T-helper 9 cell (primary cell): ENCODE measurements around the gene MAP3K3.

Experiments used
- DNase-seq: peaks from one replicate; pipeline ENCODE4 v3.0.0-alpha.2; 2020

MAP3K3 gene

DNA sequence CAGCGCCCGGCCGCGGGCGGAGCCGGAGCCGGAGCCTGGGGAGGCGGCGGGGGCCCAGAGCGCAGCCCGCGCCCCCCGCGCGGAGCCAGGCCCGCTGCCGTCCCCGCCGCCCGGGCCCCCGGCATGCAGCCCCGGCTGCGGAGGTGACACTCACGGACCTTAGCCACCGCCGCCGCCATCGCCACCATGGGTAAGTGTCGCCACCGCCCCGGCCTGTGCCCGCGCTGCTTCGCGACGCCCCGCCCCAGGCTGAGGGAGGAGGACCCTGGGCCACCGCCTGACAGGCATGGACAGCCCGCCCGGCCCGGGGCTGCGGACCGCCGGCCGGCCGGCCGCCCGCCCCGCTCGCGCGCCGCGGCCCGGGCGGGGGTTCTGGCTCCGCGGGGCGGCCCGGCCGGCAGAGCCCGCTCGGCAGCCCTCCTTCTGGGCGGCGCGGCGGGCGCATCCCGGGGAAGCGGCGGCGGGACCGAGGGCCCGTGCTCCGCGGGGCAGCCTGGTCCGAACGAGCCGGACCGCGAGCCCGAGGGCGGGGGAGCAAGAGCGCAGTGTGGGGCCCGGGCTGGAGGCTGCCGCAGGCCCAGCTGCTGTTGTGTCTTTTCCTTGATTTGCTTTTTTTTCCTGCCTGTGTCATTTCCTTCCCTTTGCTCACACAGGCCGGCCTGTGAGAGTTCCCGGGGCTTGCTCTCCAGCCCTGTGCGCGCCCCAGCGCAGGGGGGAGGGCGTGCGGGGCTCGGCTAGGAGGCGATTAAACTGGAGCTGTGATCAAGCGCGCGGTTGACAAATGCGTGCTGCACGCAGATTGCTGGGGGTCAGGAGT is 565 bp downstream of the MAP3K3 start:
- peak; percentile 45 for DNase-seq

- no peak for DNase-seq
Observed at GRCh38 chr17:63623786-63624530, 1.7 kb downstream of the MAP3K3 start.

GRCh38 chr17:63624531-63624880 is 2.3 kb downstream of the MAP3K3 start:
- no peak for DNase-seq

DNA sequence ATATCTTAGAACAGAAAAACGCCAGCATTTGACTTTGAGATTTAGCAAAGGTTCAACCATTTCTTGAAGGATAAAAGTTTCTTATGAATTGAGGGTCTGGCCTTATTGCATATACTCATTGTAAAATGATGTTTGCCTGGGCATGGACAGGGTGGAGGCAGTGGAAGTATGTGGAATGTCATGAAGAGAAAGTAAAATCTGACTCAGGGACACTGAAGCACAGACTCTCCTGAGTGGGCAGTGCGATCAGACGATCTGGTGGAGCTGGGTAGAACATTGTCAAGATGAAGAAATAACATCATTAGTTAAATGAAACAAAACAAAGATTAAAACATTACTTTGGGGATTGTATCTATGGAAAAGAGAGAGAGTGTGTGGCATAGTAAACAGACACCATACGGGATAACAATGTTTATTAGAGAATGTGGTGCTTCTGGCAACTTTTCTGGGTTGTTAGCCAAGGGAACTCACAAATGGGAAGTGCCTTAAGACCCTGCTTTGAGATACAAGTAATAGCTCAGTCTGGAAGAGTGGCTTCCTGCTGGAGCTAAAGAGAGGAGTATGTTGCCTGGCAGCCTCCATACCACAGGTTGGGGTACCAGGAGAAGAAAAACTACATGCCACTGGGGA is 4.4 kb downstream of the MAP3K3 start:
- DNase-seq, result no peak

DNA sequence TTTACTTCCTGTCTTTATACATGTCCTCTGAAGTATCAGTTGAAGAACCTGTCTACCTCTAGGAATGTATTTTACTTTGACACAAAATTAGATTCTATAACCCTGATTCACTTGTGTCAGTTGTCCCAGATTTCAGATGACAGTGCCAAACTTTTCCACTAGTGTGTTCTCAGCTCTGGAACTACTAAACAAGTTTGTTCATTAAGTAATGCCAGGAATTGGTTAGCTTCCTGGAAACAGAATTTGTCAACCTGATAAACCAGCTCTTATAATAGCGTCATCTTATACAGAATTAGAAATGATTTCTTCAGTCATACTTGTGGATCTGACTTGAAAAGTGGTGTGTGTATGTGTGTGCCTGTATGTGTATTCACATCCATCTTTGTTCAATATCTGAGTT is 7.4 kb downstream of the MAP3K3 start:
- DNase-seq, result no peak

GRCh38 chr17:63631062-63631461 is 8.8 kb downstream of the MAP3K3 start:
- no peak for DNase-seq

DNA sequence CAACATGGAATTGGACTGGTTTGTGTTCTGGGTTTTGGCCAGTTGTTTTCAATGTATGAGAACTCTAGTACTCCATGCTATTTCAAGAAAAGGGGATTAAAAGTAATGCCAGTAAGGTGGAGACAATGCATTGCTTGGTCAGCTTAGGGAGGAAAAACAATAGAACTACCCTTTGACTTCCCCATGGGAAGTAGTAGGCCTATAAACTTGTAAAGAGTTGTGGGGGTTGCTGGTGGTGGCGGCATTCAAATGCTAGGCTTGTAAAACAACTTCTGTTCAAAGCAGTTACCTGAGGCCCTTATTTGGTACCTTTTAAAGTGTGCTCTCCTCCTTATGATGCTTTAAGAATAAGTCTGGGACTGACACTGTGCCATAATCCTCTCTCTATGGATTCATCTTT is 9.4 kb downstream of the MAP3K3 start:
- DNase-seq, result no peak

- no peak for DNase-seq
Observed at GRCh38 chr17:63633742-63634141, 11.5 kb downstream of the MAP3K3 start.

DNA sequence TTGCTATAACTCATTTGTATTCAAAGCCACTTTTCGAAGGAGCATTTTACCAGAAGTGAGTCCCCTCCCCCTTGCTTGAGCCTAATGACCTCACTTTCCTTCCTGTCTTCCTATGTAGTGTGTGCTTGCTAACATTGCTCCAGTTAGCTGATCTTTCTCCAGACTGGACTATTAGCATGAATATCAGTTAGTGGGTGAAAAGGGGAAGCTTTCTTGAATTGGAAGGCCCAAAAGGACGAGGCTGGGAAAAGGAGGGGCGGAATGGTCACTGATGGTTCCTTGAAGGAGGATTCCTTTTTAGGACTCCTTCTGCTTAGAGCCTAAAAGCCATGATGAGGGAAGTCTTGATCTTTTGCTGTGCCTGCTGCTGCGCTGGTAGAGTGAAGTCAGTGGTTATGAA is 11.9 kb downstream of the MAP3K3 start:
- DNase-seq, result no peak

GRCh38 chr17:63634816-63635215 is 12.6 kb downstream of the MAP3K3 start:
- no peak for DNase-seq

DNA sequence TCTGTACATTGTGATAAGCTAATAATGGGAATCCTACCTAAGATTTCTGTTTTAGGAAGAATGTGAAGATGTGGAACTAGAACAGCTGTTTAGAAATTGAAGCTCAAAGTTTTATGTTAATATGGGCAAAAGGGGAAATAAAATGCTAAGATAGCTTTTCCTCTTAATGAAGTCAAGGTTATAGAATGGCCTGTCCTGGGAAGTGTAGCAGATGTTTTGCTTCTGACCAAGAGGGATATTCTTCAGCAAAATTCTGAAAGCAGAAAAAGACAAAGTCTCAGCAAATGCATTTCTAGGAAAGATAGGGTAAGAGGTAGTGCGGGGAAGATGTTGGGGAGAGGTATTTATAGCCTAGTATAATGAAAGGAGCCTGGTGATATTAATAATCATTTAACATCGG is 13.1 kb downstream of the MAP3K3 start:
- DNase-seq, result no peak

DNA sequence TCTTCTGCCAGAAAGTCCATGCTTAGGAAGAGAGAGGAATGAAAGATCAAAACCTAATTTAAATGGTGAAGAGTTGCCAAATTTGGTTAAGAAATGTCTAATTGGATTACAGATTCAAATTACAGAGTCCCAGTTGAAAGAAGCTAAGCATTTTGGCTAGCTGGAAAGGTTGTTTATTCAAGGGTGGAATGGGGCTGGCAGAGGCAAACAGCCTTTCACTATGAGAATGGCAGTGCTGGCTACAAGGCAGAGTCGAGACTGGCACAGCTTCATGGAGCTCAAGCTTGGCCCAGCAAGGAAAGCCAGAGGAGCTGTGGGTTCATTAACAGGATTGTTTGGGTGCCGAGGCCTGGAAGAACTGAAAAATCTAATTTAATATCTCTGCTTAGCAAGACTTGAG is 13.6 kb downstream of the MAP3K3 start:
- no peak for DNase-seq

GRCh38 chr17:63639125-63639524 is 16.9 kb downstream of the MAP3K3 start:
- no peak for DNase-seq

DNA sequence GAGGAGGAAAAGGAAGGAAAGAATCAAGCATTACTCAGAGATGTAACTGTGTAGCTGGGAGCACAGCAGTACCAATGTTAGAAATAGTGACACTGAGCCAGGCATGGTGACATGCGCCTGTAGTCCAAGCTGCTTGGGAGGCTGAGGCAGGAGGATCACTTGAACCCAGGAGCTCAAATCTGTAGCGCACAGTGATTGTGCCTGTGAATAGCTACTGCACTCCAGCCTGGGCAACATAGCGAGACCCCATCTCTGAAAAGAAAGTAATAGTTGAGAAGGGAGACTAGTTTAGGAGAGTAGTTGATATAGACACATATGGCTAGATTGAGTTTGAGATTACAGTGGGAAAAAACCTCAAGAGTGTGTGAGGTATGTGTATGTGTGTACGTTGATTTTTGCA is 17.8 kb downstream of the MAP3K3 start:
- DNase-seq, result no peak

DNA sequence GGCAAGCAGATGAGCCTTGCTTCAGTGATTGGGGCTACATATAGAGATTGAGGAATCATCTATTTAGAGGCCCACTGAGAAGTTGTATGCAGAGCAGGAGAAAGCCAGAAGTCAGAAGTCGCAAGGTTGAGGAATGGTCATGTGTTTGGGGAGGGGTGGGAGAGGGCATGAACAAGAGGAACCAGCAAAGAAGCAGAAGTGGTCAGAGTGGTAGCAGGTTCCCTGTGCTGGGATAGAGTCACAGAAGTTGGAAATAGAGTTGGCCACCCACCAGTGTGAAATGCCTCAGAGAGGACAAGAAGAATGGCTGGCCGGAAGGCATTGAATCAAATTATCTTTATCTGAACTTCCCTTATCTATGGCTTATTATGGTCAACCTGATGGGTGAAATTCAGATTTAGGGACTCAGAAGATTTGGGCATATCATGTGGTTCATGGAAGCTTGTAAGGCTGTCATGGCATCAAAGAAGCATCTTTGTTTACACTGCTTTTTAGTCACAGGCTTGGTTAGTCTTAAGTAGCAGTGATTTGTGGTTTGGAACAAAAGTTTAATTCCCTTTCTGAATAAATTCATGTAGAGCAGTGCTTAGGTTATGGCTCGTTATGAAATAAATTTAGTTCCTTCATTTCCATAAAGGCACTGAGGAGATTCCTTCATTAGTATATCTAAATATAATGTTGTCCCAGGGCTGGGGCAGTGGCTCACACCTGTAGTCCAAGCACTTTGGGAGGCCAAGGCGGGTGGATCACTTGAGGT is 19.7 kb downstream of the MAP3K3 start:
- no peak for DNase-seq

DNA sequence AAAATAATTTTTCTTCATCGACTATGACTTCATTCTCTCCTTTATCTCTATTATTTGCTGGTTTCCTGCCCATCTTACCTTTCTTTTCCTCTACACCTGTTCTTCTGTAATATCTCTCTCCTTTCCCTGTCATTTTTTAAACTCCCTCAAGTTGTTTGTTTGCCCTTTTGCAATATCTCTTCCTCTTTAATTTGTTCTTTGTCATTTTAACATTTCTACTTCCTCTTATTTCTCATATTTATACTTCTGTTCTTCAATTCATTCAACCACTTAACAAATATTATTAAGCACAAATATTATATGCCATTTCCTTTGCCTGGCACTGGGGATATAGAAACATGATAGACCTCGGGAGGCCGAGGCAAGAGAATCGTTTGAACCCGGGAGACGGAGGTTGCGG is 22.6 kb downstream of the MAP3K3 start:
- DNase-seq, result no peak

DNA sequence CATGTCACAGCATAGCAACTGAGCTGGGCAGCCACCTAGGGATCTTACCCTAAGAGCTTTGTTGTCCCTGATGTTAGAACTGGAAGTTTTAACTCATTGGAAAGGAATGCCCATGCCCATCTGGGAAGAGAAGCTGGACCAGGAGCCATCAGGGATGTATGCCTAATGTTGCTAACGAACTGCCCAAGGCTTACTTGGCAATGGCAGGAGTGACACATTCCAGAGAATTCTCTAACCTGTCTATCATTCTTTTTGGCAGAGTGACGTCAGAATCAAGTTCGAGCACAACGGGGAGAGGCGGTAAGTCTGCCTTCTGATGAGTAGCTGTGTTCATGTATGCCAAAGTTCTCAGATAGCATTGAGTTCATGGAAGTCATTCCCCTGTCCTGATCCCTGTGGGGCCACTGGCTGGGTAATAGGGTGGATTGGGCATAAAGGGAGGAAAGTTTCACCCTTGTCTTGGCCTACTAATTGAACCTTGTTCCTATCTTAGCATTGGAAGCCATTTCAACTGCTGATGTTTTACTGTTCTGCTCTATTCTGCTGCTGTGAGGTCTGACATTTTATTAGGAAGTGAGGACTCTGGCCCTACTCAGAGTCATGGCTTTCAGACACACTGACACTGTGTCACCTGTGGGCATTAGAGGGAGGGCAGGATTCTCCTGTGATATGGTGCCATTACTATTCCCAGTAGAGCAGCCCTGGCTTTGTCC is 23.7 kb downstream of the MAP3K3 start:
- DNase-seq, result no peak

- no peak for DNase-seq
Observed at GRCh38 chr17:63646488-63646806, 24.2 kb downstream of the MAP3K3 start.

DNA sequence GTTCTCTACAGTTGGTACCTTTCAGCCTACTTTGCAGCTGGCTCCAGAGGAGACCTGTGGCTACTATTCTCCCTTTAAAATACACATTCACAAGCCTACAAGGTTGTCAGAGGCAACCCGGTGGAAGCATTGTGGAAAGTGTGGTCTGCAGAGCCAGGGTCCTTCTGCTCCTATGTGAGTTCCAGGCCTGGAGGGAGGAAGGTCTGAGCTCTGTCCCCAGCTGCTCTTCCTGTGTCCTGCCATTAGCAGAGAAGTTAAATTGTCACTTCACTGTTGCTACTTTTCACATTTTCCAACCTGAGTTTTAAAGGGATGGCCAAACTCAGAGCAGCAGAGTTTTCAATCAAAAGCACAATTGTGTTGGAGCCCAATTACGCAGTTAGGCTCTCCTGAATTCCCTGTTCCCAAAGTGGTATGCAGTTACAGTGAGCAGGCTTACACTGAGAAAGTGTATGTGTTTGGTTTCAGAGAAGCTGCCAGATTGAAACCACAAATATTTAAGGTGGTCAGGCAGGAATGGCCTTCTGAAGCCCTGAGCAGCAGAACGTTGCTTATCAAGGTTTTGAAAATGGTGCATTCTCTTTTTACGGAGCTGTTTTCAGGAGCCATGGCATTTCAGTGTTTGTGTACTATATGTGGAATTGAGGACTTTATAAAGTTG is 25.0 kb downstream of the MAP3K3 start:
- DNase-seq, result no peak

DNA sequence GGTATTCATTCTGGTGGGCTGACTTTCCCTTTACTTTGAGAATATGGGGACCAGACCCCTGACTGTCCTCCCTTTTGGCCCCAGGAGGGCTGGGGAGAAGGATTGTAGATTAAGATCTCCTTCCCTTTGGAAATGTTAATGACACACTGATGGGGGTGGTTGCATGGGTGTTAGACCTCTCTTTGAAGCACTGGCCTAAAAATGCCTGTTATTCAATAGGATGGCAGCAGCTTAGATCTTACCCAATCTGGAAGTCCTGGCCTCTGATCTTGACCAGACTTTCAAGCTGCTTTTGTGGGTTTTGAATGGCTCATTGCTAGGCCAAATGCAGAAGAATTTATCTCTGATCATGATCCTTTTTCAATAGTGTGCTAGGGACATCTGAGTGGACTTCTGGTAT is 25.7 kb downstream of the MAP3K3 start:
- no peak for DNase-seq

DNA sequence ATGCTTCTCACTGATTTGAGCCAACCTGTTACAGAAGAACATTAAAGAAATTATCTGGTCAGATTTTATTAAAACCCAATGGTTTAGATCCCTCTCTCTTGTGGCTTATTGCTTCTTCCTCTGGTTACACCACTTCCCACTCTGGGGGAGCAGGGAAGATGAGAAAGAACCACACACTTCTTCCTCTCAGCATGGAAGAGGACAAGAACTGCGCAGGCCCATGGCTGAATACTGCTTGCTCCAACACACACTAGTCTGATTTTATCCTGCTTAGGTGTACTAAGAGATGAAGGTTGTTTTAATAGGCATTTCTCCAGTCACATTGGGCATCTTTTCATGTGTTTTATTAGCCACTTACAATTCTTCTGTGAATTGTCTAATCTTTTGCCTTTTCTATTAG is 27.6 kb downstream of the MAP3K3 start:
- DNase-seq, result no peak

- no peak for DNase-seq
Observed at GRCh38 chr17:63652106-63652505, 29.9 kb downstream of the MAP3K3 start.
